ENCODE measurements around the gene MTCL1. TPM values are rescaled to one million over a fixed set of nuclear protein-coding genes. Genes with fewer than 3 reads are reported as not detected.

The MTCL1 gene
- total RNA-seq, 2 experiments from 2014 or later, result 0.14 to 0.43 TPM

- peaks cover 5% of the 10 kb centered on the region for H3K9me3 Mint-ChIP-seq
- no peaks in the 10 kb centered on the region for H3K4me1 Mint-ChIP-seq
- H3K27ac Mint-ChIP-seq, result no peak overlapping the region
- no peaks in the 10 kb centered on the region for H3K27me3 Mint-ChIP-seq
- no peak overlapping the region for H3K4me3 Mint-ChIP-seq
- DNase-seq, result no peak
- peaks cover 4% of the 10 kb centered on the region for H3K36me3 Mint-ChIP-seq
Measured at GRCh38 chr18:8833480-8833879, 128.1 kb downstream of the MTCL1 start.

- Mint-ChIP-seq H3K4me3 (no peak overlapping the region), H3K4me1 (no peaks in the 10 kb centered on the region), H3K27ac (no peak overlapping the region), H3K27me3 (no peaks in the 10 kb centered on the region), H3K9me3 (peaks cover 5% of the 10 kb centered on the region), H3K36me3 (peaks cover 4% of the 10 kb centered on the region)
- DNase-seq, result no peak
Measured at GRCh38 chr18:8834881-8835280, 129.5 kb downstream of the MTCL1 start.

- H3K27me3 Mint-ChIP-seq, result no peaks in the 10 kb centered on the region
- no peak for DNase-seq
- H3K4me3 Mint-ChIP-seq, result no peak overlapping the region
- H3K27ac Mint-ChIP-seq, result no peak overlapping the region
- peaks cover 5% of the 10 kb centered on the region for H3K9me3 Mint-ChIP-seq
- H3K36me3 Mint-ChIP-seq, result peaks cover 4% of the 10 kb centered on the region
- H3K4me1 Mint-ChIP-seq, result no peaks in the 10 kb centered on the region
Measured at GRCh38 chr18:8835521-8835953, 130.2 kb downstream of the MTCL1 start.

- DNase-seq, result no peak
- Mint-ChIP-seq H3K27ac (no peak overlapping the region), H3K9me3 (peaks cover 5% of the 10 kb centered on the region), H3K4me3 (no peak overlapping the region), H3K27me3 (no peaks in the 10 kb centered on the region), H3K36me3 (peaks cover 4% of the 10 kb centered on the region), H3K4me1 (no peaks in the 10 kb centered on the region)
Measured at GRCh38 chr18:8839281-8839680, 133.9 kb downstream of the MTCL1 start.

GRCh38 chr18:8841781-8842485, 136.6 kb downstream of the MTCL1 start:
- Mint-ChIP-seq H3K36me3 (peaks cover 4% of the 10 kb centered on the region), H3K9me3 (peaks cover 3% of the 10 kb centered on the region), H3K4me1 (no peaks in the 10 kb centered on the region), H3K27me3 (no peaks in the 10 kb centered on the region), H3K4me3 (no peak overlapping the region), H3K27ac (no peak overlapping the region)
- DNase-seq, result no peak

- Mint-ChIP-seq H3K27me3 (no peaks in the 10 kb centered on the region), H3K4me3 (no peak overlapping the region), H3K27ac (no peak overlapping the region), H3K4me1 (no peaks in the 10 kb centered on the region), H3K36me3 (no peaks in the 10 kb centered on the region), H3K9me3 (no peaks in the 10 kb centered on the region)
- no peak for DNase-seq
Measured at GRCh38 chr18:8842506-8842905, 137.2 kb downstream of the MTCL1 start.

- H3K27me3 Mint-ChIP-seq, result no peaks in the 10 kb centered on the region
- no peaks in the 10 kb centered on the region for H3K36me3 Mint-ChIP-seq
- no peaks in the 10 kb centered on the region for H3K9me3 Mint-ChIP-seq
- no peak overlapping the region for H3K4me3 Mint-ChIP-seq
- H3K4me1 Mint-ChIP-seq, result no peaks in the 10 kb centered on the region
- DNase-seq, result no peak
- no peak overlapping the region for H3K27ac Mint-ChIP-seq
Measured at GRCh38 chr18:8843005-8843404, 137.6 kb downstream of the MTCL1 start.

GRCh38 chr18:8844721-8845148, 139.4 kb downstream of the MTCL1 start:
- DNase-seq, result no peak
- no peak overlapping the region for H3K4me3 Mint-ChIP-seq
- H3K4me1 Mint-ChIP-seq, result no peaks in the 10 kb centered on the region
- peaks cover 3% of the 10 kb centered on the region for H3K27me3 Mint-ChIP-seq
- no peaks in the 10 kb centered on the region for H3K9me3 Mint-ChIP-seq
- H3K36me3 Mint-ChIP-seq, result no peaks in the 10 kb centered on the region
- H3K27ac Mint-ChIP-seq, result no peak overlapping the region

- no peaks in the 10 kb centered on the region for H3K4me1 Mint-ChIP-seq
- peaks cover 1% of the 10 kb centered on the region for H3K9me3 Mint-ChIP-seq
- no peak overlapping the region for H3K4me3 Mint-ChIP-seq
- no peak for DNase-seq
- peaks cover 3% of the 10 kb centered on the region for H3K27me3 Mint-ChIP-seq
- H3K27ac Mint-ChIP-seq, result no peak overlapping the region
- H3K36me3 Mint-ChIP-seq, result no peaks in the 10 kb centered on the region
Measured at GRCh38 chr18:8845506-8845905, 140.2 kb downstream of the MTCL1 start.

GRCh38 chr18:8847066-8847755, 141.9 kb downstream of the MTCL1 start:
- DNase-seq, result no peak
- Mint-ChIP-seq H3K4me1 (no peaks in the 10 kb centered on the region), H3K27ac (no peak overlapping the region), H3K9me3 (peaks cover 1% of the 10 kb centered on the region), H3K36me3 (no peaks in the 10 kb centered on the region), H3K27me3 (peaks cover 3% of the 10 kb centered on the region), H3K4me3 (no peak overlapping the region)

- Mint-ChIP-seq H3K27me3 (peaks cover 3% of the 10 kb centered on the region), H3K4me3 (no peak overlapping the region), H3K27ac (no peak overlapping the region), H3K9me3 (peaks cover 1% of the 10 kb centered on the region), H3K4me1 (no peaks in the 10 kb centered on the region), H3K36me3 (no peaks in the 10 kb centered on the region)
- DNase-seq, result no peak
Measured at GRCh38 chr18:8847900-8848299, 142.5 kb downstream of the MTCL1 start.

GRCh38 chr18:8848541-8848940, 143.2 kb downstream of the MTCL1 start:
- H3K9me3 Mint-ChIP-seq, result peaks cover 1% of the 10 kb centered on the region
- H3K27ac Mint-ChIP-seq, result no peak overlapping the region
- H3K4me3 Mint-ChIP-seq, result no peak overlapping the region
- H3K36me3 Mint-ChIP-seq, result no peaks in the 10 kb centered on the region
- peaks cover 3% of the 10 kb centered on the region for H3K27me3 Mint-ChIP-seq
- DNase-seq, result no peak
- H3K4me1 Mint-ChIP-seq, result no peaks in the 10 kb centered on the region

GRCh38 chr18:8849696-8850095, 144.3 kb downstream of the MTCL1 start:
- peaks cover 3% of the 10 kb centered on the region for H3K27me3 Mint-ChIP-seq
- no peaks in the 10 kb centered on the region for H3K4me1 Mint-ChIP-seq
- H3K4me3 Mint-ChIP-seq, result no peak overlapping the region
- H3K36me3 Mint-ChIP-seq, result no peaks in the 10 kb centered on the region
- DNase-seq, result no peak
- no peak overlapping the region for H3K27ac Mint-ChIP-seq
- peaks cover 1% of the 10 kb centered on the region for H3K9me3 Mint-ChIP-seq

GRCh38 chr18:8851659-8852058, 146.3 kb downstream of the MTCL1 start:
- H3K36me3 Mint-ChIP-seq, result no peaks in the 10 kb centered on the region
- peaks cover 3% of the 10 kb centered on the region for H3K27me3 Mint-ChIP-seq

GRCh38 chr18:8854550-8854949, 149.2 kb downstream of the MTCL1 start:
- no peak for DNase-seq
- H3K9me3 Mint-ChIP-seq, result peaks cover 1% of the 10 kb centered on the region
- no peaks in the 10 kb centered on the region for H3K36me3 Mint-ChIP-seq
- H3K27ac Mint-ChIP-seq, result no peak overlapping the region
- H3K4me3 Mint-ChIP-seq, result no peak overlapping the region
- no peaks in the 10 kb centered on the region for H3K4me1 Mint-ChIP-seq
- no peaks in the 10 kb centered on the region for H3K27me3 Mint-ChIP-seq

More at GRCh38 chr18:8851659-8852058, 146.3 kb downstream of the MTCL1 start:
- H3K27ac Mint-ChIP-seq, result no peak overlapping the region
- H3K9me3 Mint-ChIP-seq, result peaks cover 1% of the 10 kb centered on the region
- H3K4me1 Mint-ChIP-seq, result no peaks in the 10 kb centered on the region
- no peak for DNase-seq
- H3K4me3 Mint-ChIP-seq, result no peak overlapping the region

GRCh38 chr18:8854962-8855361, 149.6 kb downstream of the MTCL1 start:
- Mint-ChIP-seq H3K27me3 (no peaks in the 10 kb centered on the region), H3K9me3 (peaks cover 1% of the 10 kb centered on the region), H3K4me1 (no peaks in the 10 kb centered on the region), H3K4me3 (no peak overlapping the region), H3K36me3 (no peaks in the 10 kb centered on the region), H3K27ac (no peak overlapping the region)
- DNase-seq, result no peak

Data from activated naive CD8-positive, alpha-beta T cell treated with anti-CD3 and anti-CD28 coated beads for 36 hours (primary cell).